ENCODE measurements around the gene KDM5A. TPM values are rescaled to one million over a fixed set of nuclear protein-coding genes. Genes with fewer than 3 reads are reported as not detected.

The KDM5A gene
- total and polyA plus RNA-seq, 3 donors from 2014 or later: 41.7 to 127 (median 113) TPM

GRCh38 chr12:321606-322326, 67.4 kb downstream of the KDM5A start:
- 72 to 80% methylated on average over 1 of the region's 1 CpG for WGBS, 2 donors
- intact Hi-C loops (cut with DNase I; ENCODE audit: low total_unique reads): no loop called here

DNA sequence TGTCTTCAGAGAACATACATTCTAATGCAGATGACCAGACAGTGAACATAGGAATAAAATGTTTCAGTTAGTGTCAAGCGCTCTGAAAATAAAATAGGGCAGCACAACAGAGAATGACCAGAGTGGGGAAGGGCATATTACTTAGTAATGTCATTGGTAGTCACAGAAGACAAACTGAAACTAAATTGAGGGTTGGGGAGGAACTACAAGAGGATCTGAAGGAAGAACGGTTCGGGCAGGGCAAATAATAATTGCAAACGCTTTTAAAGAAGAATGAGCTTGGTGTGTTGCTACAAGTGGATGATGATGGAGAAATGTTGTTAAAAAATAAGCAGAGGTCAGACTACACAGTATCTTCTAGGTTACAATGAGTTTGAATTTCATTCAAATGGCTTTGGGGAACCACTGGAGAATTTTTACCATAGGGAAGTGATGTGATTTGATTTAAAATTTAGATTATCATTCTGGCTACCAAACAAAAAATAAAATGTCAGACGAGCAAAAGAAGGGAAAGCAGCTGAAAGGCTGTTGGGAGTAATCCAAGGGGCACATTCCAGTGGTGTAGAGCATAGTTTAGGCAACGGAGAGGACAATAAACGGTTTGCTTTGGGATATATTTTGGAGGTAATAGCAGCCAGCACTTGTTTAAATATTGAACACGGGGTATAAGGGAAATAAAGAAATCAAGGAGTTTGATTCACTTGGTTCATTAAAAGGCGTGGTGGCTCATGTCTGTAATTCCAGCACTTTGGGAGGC, 70.2 kb downstream of the KDM5A start:
- 75 to 77% methylated on average over 9 of the region's 9 CpGs for WGBS, 2 donors
- Histone ChIP-seq H3K4me3 (no peak overlapping the region), H3K4me1 (no peaks in the 10 kb centered on the region), H3K27ac (no peak overlapping the region), H3K36me3 (ENCODE audit: low read depth, missing control alignments) (peaks cover 4% of the 10 kb centered on the region), H3K9me3 (no peaks in the 10 kb centered on the region), H3K27me3 (no peaks in the 10 kb centered on the region)
- TF ChIP-seq POLR2A (IDR thresholded peaks at IDR 0.05) (no peak), CTCF (IDR thresholded peaks at IDR 0.05) (no peak)
- intact Hi-C loops (cut with DNase I; ENCODE audit: low total_unique reads): no loop called here
- DNase-seq: no peak

More at GRCh38 chr12:321606-322326, 67.4 kb downstream of the KDM5A start:
- H3K4me1 ChIP-seq: no peaks in the 10 kb centered on the region
- no peak overlapping the region for H3K27ac ChIP-seq
- TF ChIP-seq POLR2A (IDR thresholded peaks at IDR 0.05) (no peak), CTCF (IDR thresholded peaks at IDR 0.05) (no peak)
- H3K36me3 ChIP-seq (ENCODE audit: low read depth, missing control alignments): peaks cover 4% of the 10 kb centered on the region
- DNase-seq: no peak
- H3K27me3 ChIP-seq: no peaks in the 10 kb centered on the region
- no peak overlapping the region for H3K4me3 ChIP-seq
- H3K9me3 ChIP-seq: no peaks in the 10 kb centered on the region

GRCh38 chr12:308511-308910, 80.6 kb downstream of the KDM5A start:
- no peaks in the 10 kb centered on the region for H3K27me3 ChIP-seq
- no peaks in the 10 kb centered on the region for H3K4me1 ChIP-seq
- intact Hi-C loops (cut with DNase I; ENCODE audit: low total_unique reads): no loop called here
- H3K9me3 ChIP-seq: no peaks in the 10 kb centered on the region
- no peak overlapping the region for H3K4me3 ChIP-seq
- H3K36me3 ChIP-seq (ENCODE audit: low read depth, missing control alignments): no peaks in the 10 kb centered on the region
- no peak overlapping the region for H3K27ac ChIP-seq
- DNase-seq: no peak
- TF ChIP-seq POLR2A (IDR thresholded peaks at IDR 0.05) (no peak), CTCF (IDR thresholded peaks at IDR 0.05) (no peak)
- 77 to 79% methylated on average over 2 of the region's 2 CpGs for WGBS, 2 donors

- H3K9me3 ChIP-seq: no peaks in the 10 kb centered on the region
- no peaks in the 10 kb centered on the region for H3K36me3 ChIP-seq (ENCODE audit: low read depth, missing control alignments)
- DNase-seq: no peak
- H3K4me3 ChIP-seq: no peak overlapping the region
- no peaks in the 10 kb centered on the region for H3K4me1 ChIP-seq
- TF ChIP-seq CTCF (IDR thresholded peaks at IDR 0.05) (no peak), POLR2A (IDR thresholded peaks at IDR 0.05) (no peak)
- intact Hi-C loops (cut with DNase I; ENCODE audit: low total_unique reads): no loop called here
- H3K27ac ChIP-seq: no peak overlapping the region
- WGBS, 2 donors: 90 to 93% methylated on average over 10 of the region's 10 CpGs
- no peaks in the 10 kb centered on the region for H3K27me3 ChIP-seq
Measured at GRCh38 chr12:307406-307805, 81.7 kb downstream of the KDM5A start.
